K562 (cell line): Measurements from ENCODE around the gene GNAT2. TPM values are rescaled to one million over a fixed set of nuclear protein-coding genes. Genes with fewer than 3 reads are reported as not detected.
A peak's percentile ranks its signal among the peaks of the same experiment; 100 is the strongest.

Source experiments
- CBFA2T2 ChIP-seq: fragments of 450-650 bp; conservative IDR thresholded peaks from 2 replicates; pipeline ENCODE4 v1.6.1; 2017; ENCODE audit warnings: mild to moderate bottlenecking
- CEBPZ ChIP-seq: fragments of 150-350 bp; IDR thresholded peaks from 2 replicates; pipeline ENCODE4 v1.6.1; 2014; ENCODE audit warnings: low read depth, mild to moderate bottlenecking, low read length, borderline replicate concordance
- NR2F6 ChIP-seq: fragments of 450-650 bp; formaldehyde crosslinking; IDR thresholded peaks from 2 replicates; pipeline ENCODE4 v1.4.0; 2020; ENCODE audit warnings: mild to moderate bottlenecking
- RBM14 ChIP-seq: fragments of 200-400 bp; formaldehyde crosslinking; IDR thresholded peaks from 2 replicates; pipeline ENCODE4 v1.6.1; 2018; ENCODE audit warnings: low read depth, mild to moderate bottlenecking, low read length, moderate library complexity, borderline replicate concordance; ENCODE audit not compliant: insufficient read depth
- SMARCA4 ChIP-seq: fragments of 450-650 bp; IDR thresholded peaks from 2 replicates; pipeline ENCODE4 v1.6.1; 2016
- STAG1 ChIP-seq: sonication (generic); formaldehyde crosslinking; IDR thresholded peaks from 2 replicates; pipeline ENCODE4 v1.5.0; 2020; ENCODE audit warnings: missing genetic modification reagents, borderline replicate concordance
- TAL1 ChIP-seq: fragments of 450-650 bp; IDR thresholded peaks from 2 replicates; pipeline ENCODE4 v1.6.1; 2016; ENCODE audit warnings: mild to moderate bottlenecking
- USF1 ChIP-seq: sonication (generic); formaldehyde crosslinking; IDR thresholded peaks from 2 replicates; pipeline ENCODE4 v1.9.0; 2022; ENCODE audit warnings: mild to moderate bottlenecking, missing genetic modification reagents
- ZBTB40 ChIP-seq, 2 experiments: fragments of 450-650 bp in 1 of 2; sonication (generic) in 1 of 2; formaldehyde crosslinking in 1 of 2; IDR thresholded peaks; 2 replicates each; pipeline versions ENCODE4 v1.7.1 to v1.9.0; 2016 to 2022; ENCODE audit warnings: inconsistent platforms in 1 of 2, mild to moderate bottlenecking in 1 of 2, missing genetic modification reagents in 1 of 2
- ZNF431 ChIP-seq: sonication (generic); formaldehyde crosslinking; IDR thresholded peaks from 2 replicates; pipeline ENCODE4 v1.8.0; 2022; ENCODE audit warnings: mild to moderate bottlenecking, missing genetic modification reagents
- ZNF589 ChIP-seq: fragments of 200-800 bp; sonication (Bioruptor generic); IDR thresholded peaks from 2 replicates; pipeline ENCODE4 v1.6.1; 2016; ENCODE audit warnings: low read depth, missing genetic modification characterization, missing compliant biosample characterization
- ZNF76 ChIP-seq: fragments of 250-450 bp; sonication (Bioruptor Pico); IDR thresholded peaks from 2 replicates; pipeline ENCODE4 v1.4.0; 2020; ENCODE audit warnings: mild to moderate bottlenecking, moderate library complexity, borderline replicate concordance
- polyA plus RNA-seq, 8 experiments: library from polyadenylated mRNA; depleted of rRNA in 4 of 8; stranded (reverse) in 5 of 8; unstranded in 3 of 8; fragments of >200 nt; fragmentation: Nextera tagmentation in 2 of 8; fragmentation: Illumina TruSeq in 1 of 8; extraction: Ambion mirVana in 2 of 8; extraction: Trizol in 1 of 8; gene quantifications; 2 replicates each; pipeline versions ENCODE4 v1.2.1 to v1.2.3, GENCODE V29; 2011 to 2014; ENCODE audit warnings: inconsistent platforms in 1 of 8, missing spikeins in 1 of 8
- total RNA-seq, 7 experiments: library from RNA; depleted of rRNA in 6 of 7; stranded (reverse); fragments of >200 nt in 6 of 7; fragmentation: Illumina TruSeq in 2 of 7; extraction: Trizol in 2 of 7; gene quantifications; 2 replicates each; pipeline versions ENCODE4 v1.2.1 to v1.2.3, GENCODE V29; 2011 to 2021; ENCODE audit warnings: low replicate concordance in 1 of 7

GNAT2 gene
- total and polyA plus RNA-seq, 9 of the 15 experiments (the other 6 are each of a cell fraction or from before 2014, with no cell fraction given): 0.06 to 0.52 (median 0.24) TPM; not detected in 1

- peak; percentile 63; the same call in 1 of the 2 replicates for TF ChIP-seq ZBTB40 (IDR thresholded peaks at IDR 0.05)
- TF ChIP-seq ZBTB40 (CRISPR knock-in tag; IDR thresholded peaks at IDR 0.05): no peak
- no peak for TF ChIP-seq CEBPZ
- peak; percentile 66; the same call in 1 of the 2 replicates for TF ChIP-seq SMARCA4
- TF ChIP-seq USF1 (CRISPR knock-in tag): no peak
- TF ChIP-seq STAG1 (CRISPR knock-in tag): no peak
- no peak for TF ChIP-seq RBM14
- no peak for TF ChIP-seq ZNF76 (CRISPR knock-in tag)
- no peak for TF ChIP-seq ZNF431 (CRISPR knock-in tag)
- no peak for TF ChIP-seq NR2F6 (CRISPR knock-in tag)
- TF ChIP-seq TAL1: 0 out of 2 replicates have a peak, but pooled peaks have one; percentile 7
- TF ChIP-seq CBFA2T2: no peak
- TF ChIP-seq ZNF589 (CRISPR knock-in tag): 0 out of 2 replicates have a peak, but pooled peaks have one; percentile 45
Observed at GRCh38 chr1:109618661-109619575, 498 bp downstream of the GNAT2 start (continued).
